NCI-H524 (cell line): ENCODE measurements around the gene LDLRAP1.

Experiments
- DNase-seq, 2 experiments: peaks; one replicate each; lab custom pipeline; 2025; lab: John Stamatoyannopoulos, UW

Gene LDLRAP1

GRCh38 chr1:25608488-25609178 is 65.2 kb downstream of the LDLRAP1 start:
- peak; percentile 88 to 95 for DNase-seq

- peak; percentile 41 to 44 for DNase-seq
Observed at GRCh38 chr1:25609921-25610320, 66.5 kb downstream of the LDLRAP1 start.

- DNase-seq, result no peak
Observed at GRCh38 chr1:25610822-25611630, 67.6 kb downstream of the LDLRAP1 start.

- no peak for DNase-seq
Observed at GRCh38 chr1:25611843-25612242, 68.4 kb downstream of the LDLRAP1 start.

- DNase-seq, result no peak
Observed at GRCh38 chr1:25612421-25612820, 69.0 kb downstream of the LDLRAP1 start.

- no peak for DNase-seq
Observed at GRCh38 chr1:25613091-25613490, 69.7 kb downstream of the LDLRAP1 start.

- no peak for DNase-seq
Observed at GRCh38 chr1:25614501-25615171, 71.2 kb downstream of the LDLRAP1 start.

- DNase-seq, result no peak
Observed at GRCh38 chr1:25615172-25615541, 71.8 kb downstream of the LDLRAP1 start.

- DNase-seq, result peak in 1 of 2 experiments; percentile 20
Observed at GRCh38 chr1:25615563-25616094, 72.2 kb downstream of the LDLRAP1 start.

GRCh38 chr1:25616095-25616986 is 72.9 kb downstream of the LDLRAP1 start, which contains the start of gene MAN1C1:
Gene MAN1C1 (plus strand): TSS chr1:25616791. CDS start chr1:25617798, 1,007 bp downstream.
- peak; percentile 70 to 86 for DNase-seq

- no peak for DNase-seq
Observed at GRCh38 chr1:25616987-25617624, 73.7 kb downstream of the LDLRAP1 start.

- no peak for DNase-seq
Observed at GRCh38 chr1:25617625-25618432, 74.4 kb downstream of the LDLRAP1 start.

- DNase-seq, result no peak
Observed at GRCh38 chr1:25618433-25618808, 75.0 kb downstream of the LDLRAP1 start.
